EH (cell line): Measurements from ENCODE around the gene DYSF.
"Not testable (repeated sequence)": the region's sequence is repeated elsewhere in the genome, so short reads cannot be mapped to it uniquely, and the experiment has no call there.

Source experiments
- DNase-seq: peaks from one replicate; pipeline ENCODE4 v3.0.0-alpha.2; 2015; ENCODE audit warnings: low read depth

DYSF gene

GRCh38 chr2:71453404-71454220 lies at the start of gene DYSF:
Gene DYSF, plus strand, starts transcription at chr2:71453561.
- DNase-seq, result peak; percentile 57

GRCh38 chr2:71409611-71410010 lies 43.8 kb upstream of the DYSF start:
- DNase-seq, result no peak

GRCh38 chr2:71410696-71411095 lies 42.7 kb upstream of the DYSF start:
- peak; percentile 4 for DNase-seq

DNA sequence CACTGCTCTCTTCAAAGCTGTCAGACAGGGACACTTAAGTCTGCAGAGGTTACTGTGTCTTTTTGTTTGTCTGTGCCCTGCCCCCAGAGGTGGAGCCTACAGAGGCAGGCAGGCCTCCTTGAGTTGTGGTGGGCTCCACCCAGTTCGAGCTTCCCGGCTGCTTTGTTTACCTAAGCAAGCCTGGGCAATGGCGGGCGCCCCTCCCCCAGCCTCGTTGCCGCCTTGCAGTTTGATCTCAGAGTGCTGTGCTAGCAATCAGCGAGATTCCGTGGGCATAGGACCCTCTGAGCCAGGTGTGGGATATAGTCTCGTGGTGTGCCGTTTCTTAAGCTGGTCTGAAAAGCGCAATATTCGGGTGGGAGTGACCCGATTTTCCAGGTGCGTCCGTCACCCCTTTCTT lies 36.5 kb upstream of the DYSF start:
- DNase-seq, result not testable (repeated sequence)

DNA sequence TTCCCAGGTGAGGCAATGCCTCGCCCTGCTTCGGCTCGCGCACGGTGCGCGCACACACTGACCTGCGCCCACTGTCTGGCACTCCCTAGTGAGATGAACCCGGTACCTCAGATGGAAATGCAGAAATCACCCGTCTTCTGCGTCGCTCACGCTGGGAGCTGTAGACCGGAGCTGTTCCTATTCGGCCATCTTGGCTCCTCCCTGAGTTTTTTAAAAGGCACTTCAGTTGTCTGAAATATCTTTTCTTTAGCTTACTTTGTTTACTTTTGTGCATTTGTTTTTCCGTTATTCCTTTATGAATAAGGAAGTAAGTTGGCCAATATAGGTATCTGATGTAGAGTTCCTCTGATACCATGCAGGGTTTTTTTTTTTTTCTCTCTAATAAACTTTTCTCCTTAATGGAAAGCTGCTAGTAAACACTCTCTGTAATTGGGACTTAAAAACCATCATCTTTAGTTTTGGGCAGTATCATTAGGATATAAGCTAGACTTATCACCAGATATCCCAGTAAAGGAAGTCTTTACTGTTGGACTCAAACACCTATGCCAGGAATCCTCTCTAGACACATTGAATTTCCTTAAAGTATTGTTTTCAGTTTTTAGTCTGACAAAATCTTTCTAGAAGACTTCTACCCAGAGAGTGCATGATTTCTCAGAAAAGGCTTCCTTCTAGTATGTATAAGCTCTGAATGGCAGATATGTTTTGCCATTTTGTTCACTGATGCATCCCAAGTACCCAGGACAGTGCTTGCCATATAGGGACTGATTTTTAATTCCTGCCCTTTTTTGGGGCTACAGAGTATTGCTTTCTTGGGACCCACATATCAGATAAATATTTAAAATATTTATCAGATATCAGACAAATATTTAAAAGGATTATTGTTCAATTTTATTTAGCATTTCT lies 35.8 kb upstream of the DYSF start:
- no peak for DNase-seq

DNA sequence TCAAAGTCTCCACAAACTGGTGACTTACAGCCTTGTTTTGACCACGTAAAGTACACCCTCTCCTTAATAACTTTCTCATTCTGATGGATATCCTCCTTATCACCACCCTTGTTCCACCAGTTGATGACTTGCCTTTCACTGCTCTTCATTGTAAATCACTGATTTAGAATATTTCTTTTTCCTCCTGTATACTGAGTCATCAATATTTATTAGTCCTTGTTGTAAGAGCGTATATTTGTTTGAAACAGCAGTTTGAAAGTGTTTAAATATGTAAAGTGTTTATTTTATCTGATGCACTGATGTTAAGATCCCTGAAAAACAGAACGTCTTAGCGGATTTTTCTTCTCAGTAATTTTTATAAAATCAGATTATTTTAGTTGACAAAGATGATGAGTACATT lies 34.2 kb upstream of the DYSF start:
- no peak for DNase-seq

DNA sequence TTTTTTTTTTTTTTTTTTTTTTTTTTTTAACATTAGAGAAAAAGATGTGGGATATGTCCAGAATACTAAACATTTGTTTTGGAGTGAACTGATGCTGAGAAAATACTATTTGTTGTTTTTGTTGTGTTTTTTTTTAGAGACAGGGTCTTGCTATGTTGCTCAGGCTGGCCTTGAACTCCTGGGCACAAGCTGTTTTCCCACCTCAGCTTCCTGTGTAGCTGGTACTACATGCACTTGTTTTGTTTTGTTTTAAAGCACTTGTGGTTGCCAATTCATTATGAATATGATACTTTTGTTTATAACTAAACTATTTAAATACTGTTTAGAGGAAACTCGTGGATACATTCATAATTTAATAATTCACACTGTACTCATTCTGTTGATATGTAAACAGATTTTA lies 33.4 kb upstream of the DYSF start:
- no peak for DNase-seq

DNA sequence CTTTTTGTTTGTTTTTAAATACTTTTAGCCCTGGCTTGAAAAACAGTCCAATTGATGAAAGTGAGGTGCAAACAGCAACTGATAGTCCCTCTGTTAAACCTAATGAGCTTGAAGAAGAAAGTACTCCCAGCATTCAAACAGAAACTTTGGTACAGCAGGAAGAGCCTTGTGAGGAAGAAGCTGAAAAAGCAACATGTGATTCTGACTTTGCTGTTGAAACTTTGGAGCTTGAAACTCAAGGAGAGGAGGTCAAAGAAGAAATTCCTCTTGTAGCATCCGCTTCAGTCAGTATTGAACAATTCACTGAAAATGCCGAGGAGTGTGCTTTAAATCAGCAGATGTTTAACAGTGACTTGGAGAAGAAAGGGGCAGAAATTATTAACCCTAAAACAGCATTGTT lies 30.6 kb upstream of the DYSF start:
- DNase-seq, result no peak

DNA sequence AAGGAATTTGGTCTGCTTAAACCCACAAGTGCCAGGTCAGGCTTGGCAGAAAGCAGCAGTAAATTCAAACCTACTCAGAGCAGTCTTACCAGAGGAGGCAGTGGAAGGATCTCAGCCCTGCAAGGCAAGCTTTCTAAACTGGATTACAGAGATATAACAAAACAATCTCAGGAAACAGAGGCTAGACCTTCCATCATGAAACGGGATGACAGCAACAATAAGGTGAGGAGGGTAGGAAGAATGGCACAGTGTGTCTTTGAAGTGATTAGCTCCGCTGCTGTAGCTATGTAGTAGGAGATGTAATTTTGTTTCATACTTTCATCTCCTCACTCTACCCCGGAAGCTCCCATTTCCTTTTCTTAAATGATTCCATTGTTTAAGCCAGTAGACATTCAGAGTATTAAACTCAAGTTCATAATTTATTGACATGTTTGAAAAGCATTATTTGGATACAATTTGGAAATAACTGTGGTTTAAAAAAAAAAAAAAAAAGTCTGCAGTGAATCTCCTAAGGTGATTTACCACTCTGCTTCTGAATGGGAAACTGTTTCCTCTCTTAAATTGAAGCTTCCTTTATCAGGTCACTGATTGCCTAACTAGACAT lies 29.4 kb upstream of the DYSF start:
- DNase-seq, result no peak

DNA sequence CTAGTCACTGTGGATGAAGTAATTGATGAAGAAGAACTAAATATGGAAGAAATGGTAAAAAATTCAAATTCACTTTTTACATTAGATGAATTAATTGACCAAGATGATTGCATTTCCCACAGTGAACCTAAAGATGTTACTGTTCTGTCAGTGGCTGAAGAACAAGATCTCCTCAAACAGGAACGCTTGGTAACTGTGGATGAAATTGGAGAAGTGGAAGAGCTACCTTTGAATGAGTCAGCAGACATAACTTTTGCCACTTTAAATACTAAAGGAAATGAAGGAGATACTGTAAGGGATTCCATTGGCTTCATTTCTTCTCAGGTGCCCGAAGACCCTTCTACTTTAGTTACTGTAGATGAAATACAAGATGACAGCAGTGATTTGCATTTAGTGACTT lies 26.6 kb upstream of the DYSF start:
- no peak for DNase-seq

DNA sequence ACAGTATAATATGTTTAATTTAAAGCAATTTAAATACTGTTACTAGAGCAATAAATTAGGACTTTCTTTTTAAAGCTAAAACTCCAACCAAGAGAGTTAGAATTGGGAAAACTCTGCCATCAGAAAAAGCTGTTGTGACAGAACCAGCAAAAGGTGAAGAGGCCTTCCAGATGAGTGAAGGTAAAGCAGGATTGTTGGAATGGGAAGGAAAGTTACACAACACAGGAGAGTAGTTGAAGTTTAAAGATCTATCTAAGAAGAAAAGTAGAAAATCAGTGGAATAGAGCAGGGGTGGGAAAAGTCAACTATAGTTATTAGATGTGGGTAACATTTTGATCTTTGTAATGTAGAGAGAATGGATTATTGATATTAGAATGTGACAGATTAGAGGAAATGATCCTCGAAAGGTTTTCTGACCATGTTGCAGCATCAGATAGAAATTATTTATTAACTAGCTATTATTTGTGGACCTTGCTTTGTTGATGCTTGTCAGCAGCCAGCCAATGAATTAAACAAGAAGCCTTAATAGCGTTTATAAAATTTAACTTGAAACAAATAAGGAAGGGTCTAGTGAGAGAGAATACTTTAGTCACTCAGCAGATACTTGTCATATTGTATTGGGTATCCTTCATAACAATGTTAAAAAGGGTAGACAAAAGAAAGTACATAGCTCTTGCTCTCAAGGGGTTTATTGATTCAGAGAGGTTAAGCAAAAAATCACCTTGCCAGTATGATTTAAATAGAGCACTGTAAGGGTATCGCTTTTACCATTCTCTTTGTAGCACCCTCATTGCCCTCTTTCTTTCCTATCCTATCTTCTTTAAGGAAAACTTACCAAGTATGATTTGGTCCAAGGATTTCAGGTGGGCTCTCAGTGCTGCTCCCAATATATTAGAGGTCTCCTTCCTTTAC lies 24.6 kb upstream of the DYSF start:
- DNase-seq, result no peak

- DNase-seq, result not testable (repeated sequence)
These were observed 8.2 kb upstream of the DYSF start for GRCh38 chr2:71445142-71445541.

DNA sequence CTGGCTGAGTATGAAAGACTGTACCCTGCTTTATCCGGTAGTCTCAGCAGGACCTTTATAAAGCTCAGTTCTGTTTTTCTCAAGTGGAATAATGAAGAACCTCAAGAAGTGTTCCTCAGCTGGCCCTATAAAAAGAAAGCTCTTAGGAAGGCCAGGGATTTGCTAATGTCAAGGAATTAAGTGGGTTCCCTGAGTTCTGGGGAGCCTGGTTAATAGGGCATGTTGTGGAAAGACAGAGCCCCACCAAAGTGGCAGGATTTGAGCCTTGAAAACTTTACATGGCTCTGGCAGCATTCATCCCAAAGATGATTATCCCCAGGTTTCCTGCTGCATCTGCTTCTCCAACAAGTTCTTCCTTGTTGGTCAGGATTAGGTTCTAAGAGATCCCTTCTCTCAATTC lies 6.9 kb upstream of the DYSF start:
- DNase-seq, result no peak

GRCh38 chr2:71449343-71449742 lies 4.0 kb upstream of the DYSF start:
- DNase-seq, result no peak

DNA sequence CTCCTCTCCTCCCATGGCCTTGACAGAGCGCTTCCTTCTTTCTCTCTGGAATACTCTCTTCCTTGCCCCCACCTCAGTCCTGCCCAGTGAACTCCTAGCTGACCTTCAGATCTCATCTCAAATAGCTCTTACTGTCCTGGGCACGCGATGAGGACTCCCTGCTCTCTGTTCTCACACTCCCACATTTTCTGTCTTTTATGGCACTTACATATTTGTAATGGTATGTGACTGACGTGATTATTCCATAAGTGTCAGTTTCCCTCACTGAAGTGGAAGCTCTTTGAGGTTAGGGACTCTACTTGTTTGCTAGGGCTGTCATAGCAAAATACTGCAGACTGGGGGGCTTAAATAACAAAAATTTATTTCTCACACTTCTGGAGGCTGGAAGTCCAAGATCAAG lies 1.7 kb upstream of the DYSF start:
- DNase-seq, result peak; percentile 67

DNA sequence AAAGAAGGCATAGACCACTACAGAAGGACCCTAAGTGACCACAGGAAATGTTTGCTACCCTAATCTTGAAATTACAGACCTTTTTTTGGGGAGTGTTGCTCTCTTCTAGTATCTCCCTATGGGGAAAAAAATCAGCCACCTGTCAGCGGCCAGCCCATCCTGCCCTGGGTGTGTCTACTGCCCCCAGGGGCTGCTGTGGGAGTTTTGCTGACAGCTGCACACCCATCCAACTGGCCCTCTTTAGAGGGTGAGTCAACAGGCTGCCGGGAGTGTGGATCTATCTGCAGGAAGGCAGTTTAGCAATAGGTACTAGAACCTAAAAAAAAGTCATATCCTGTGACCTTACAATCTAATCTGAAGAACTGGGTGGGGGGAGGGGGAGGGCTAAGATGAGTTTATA lies 796 bp upstream of the DYSF start:
- DNase-seq, result peak; percentile 62

DNA sequence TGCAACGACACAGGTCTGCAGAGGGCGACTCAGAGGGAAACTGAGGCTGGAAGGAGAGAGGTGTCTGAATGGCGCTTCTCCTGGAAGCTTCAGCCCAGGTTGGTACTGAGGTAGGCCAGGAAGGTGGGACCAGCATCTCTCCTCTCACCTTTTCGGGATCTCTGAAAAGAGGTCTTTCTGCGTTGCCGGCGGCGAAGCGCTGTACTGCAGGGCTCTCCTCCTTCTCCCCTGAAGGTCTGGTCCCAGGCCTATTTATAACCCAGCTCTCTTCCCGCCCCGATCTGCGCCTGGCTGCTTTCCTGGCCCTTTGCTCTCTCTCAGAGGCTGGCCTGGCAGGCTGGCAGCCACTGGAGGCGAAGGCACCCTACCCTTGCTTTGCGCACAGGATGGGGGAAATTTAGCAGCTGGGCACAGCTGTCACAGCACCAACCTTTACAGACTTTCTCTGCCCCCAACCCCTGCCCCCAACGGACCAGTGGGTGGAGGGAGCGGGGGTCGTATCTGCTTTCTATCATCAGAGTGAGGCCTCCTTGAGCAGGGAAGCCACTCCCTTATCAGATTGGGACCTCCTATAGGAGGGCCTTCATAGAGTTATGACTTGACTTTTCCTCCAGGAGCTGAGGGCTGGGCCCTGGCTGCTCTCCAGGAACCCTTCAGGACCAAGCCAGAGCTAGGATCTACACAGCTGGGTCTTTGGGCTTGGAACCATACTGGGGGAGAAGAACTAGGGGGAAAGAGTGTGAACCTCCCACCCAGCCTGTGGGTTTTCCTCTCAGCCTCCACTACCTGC lies 1.1 kb downstream of the DYSF start:
- DNase-seq, result no peak

GRCh38 chr2:71455011-71455740 lies 1.8 kb downstream of the DYSF start:
- DNase-seq, result no peak

DNA sequence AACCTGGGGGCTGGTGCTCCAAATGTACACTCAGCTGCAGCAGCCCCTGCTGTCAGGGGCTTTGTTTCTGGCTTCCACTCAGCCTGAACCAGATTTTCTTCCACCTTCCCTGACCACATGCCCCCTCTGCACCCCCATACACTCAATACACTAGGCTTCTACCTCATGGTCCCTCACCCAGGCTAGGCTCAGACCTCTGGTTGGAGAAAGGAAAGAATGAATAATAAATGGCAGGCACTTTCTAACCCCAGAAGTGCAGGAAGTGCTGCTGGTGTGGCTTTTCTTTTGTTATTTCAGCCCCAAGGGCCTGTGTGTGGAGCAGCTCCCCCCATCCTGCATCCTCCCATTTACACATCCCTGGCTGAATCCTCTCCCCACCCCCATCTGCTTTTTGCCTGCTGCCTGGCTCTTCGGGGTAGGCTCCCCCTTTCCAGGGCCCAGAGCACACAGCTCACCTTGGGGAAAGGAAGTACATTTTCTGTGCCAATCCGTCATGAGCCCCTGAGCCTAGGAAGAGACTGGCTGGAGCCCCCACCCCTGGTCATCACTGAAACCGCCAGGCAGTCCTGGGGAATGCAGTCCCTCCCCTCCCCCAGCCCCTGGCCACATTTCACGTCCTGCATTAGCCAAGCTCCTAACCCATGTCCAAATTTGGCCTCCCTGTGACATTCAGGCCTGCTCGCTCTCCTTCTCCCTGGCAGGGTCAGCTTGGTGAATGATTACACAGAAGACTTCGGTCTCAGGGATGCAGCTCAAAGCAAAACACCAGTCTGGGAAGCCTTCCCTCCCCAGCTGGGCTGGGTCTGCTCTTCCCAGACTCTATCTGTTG lies 2.6 kb downstream of the DYSF start:
- DNase-seq, result peak; percentile 86
